H54 (cell line): ENCODE results near the gene HPS4.
"Not testable (repeated sequence)": the region's sequence is repeated elsewhere in the genome, so short reads cannot be mapped to it uniquely, and the experiment has no call there.

Experiments
- DNase-seq: peaks from one replicate; pipeline ENCODE4 v3.0.0; 2011; ENCODE audit warnings: low spot score, mixed read lengths; ENCODE audit not compliant: insufficient read length
- FAIRE-seq: peaks from 3 replicates; lab custom pipeline; 2011; peaks lifted over from hg19 to GRCh38; lab: Jason Lieb, UNC
- POLR2A ChIP-seq: IDR thresholded peaks from 2 replicates; pipeline ENCODE4 v1.6.1; 2011; ENCODE audit warnings: low read depth, mild to moderate bottlenecking, low read length

Gene HPS4

GRCh38 chr22:26483439-26484359, at the start of gene HPS4, which contains the start of gene SRRD:
HPS4 (minus strand) TSS chr22:26483783; CDS start chr22:26481762, 2,021 bp downstream.
SRRD (plus strand) TSS chr22:26483877; CDS start chr22:26483891, 14 bp downstream.
- no peak; the same call in 1 of the 2 replicates for TF ChIP-seq POLR2A
- FAIRE-seq (no peak), DNase-seq (peak; percentile 53)

- FAIRE-seq (no peak), DNase-seq (no peak)
- TF ChIP-seq POLR2A = no peak
Measured at GRCh38 chr22:26529345-26529744, 45.8 kb upstream of the HPS4 start.

GRCh38 chr22:26528518-26528917, 44.9 kb upstream of the HPS4 start:
- not testable (repeated sequence) for DNase-seq, FAIRE-seq

- FAIRE-seq (no peak), DNase-seq (no peak)
- TF ChIP-seq POLR2A = no peak
Measured at GRCh38 chr22:26527574-26528465, 44.2 kb upstream of the HPS4 start.

- FAIRE-seq = no peak
- no peak for TF ChIP-seq POLR2A
- no peak for DNase-seq
Measured at GRCh38 chr22:26527167-26527566, 43.6 kb upstream of the HPS4 start.

GRCh38 chr22:26525946-26526564, 42.5 kb upstream of the HPS4 start:
- no peak for TF ChIP-seq POLR2A
- no peak for DNase-seq
- FAIRE-seq = no peak

GRCh38 chr22:26524870-26525269, 41.3 kb upstream of the HPS4 start:
- TF ChIP-seq POLR2A = no peak
- DNase-seq = no peak
- FAIRE-seq = no peak

- FAIRE-seq (no peak), DNase-seq (no peak)
- TF ChIP-seq POLR2A = no peak
Measured at GRCh38 chr22:26522592-26522991, 39.0 kb upstream of the HPS4 start.

GRCh38 chr22:26522012-26522411, 38.4 kb upstream of the HPS4 start:
- TF ChIP-seq POLR2A = no peak
- no peak for FAIRE-seq
- DNase-seq = no peak

GRCh38 chr22:26517429-26517828, 33.8 kb upstream of the HPS4 start:
- FAIRE-seq (no peak), DNase-seq (no peak)
- no peak for TF ChIP-seq POLR2A

GRCh38 chr22:26516503-26516902, 32.9 kb upstream of the HPS4 start:
- FAIRE-seq (no peak), DNase-seq (no peak)
- no peak for TF ChIP-seq POLR2A

GRCh38 chr22:26515931-26516330, 32.3 kb upstream of the HPS4 start:
- no peak for FAIRE-seq
- no peak for DNase-seq
- no peak for TF ChIP-seq POLR2A

- DNase-seq = no peak
- TF ChIP-seq POLR2A = no peak
- no peak for FAIRE-seq
Measured at GRCh38 chr22:26514419-26515161, 31.0 kb upstream of the HPS4 start.

GRCh38 chr22:26513838-26514237, 30.3 kb upstream of the HPS4 start:
- TF ChIP-seq POLR2A = no peak
- FAIRE-seq = no peak
- no peak for DNase-seq
